ENCODE results near the gene TRAF3IP3. TPM values are rescaled to one million over a fixed set of nuclear protein-coding genes. Genes with fewer than 3 reads are reported as not detected.

The TRAF3IP3 gene
- total RNA-seq, 1 experiment from 2014 or later, result not detected

GRCh38 chr1:209802780-209803152, 46.9 kb downstream of the TRAF3IP3 start:
- TF ChIP-seq CTCF (IDR thresholded peaks at IDR 0.05; ENCODE audit: insufficient read depth in 1 of 2, low read depth in 1 of 2, low read length in 1 of 2, severe bottlenecking in 1 of 2, unreplicated experiment in 1 of 2), result no peak
- H3K27me3 Mint-ChIP-seq (ENCODE audit: insufficient read depth, unreplicated experiment), result no peaks in the 10 kb centered on the region
- peaks cover 17% of the 10 kb centered on the region for H3K36me3 Mint-ChIP-seq (ENCODE audit: insufficient read depth, unreplicated experiment)

GRCh38 chr1:209803568-209803967, 47.7 kb downstream of the TRAF3IP3 start:
- BruUV-seq (replicated peaks), result no TSS peak
- Histone ChIP-seq H3K27me3 (replicated peaks; ENCODE audit: control insufficient read depth, insufficient read depth, low read length) (no peaks in the 10 kb centered on the region), H3K4me1 (no peaks in the 10 kb centered on the region; the same call in 1 of the 2 replicates), H3K36me3 (ENCODE audit: control insufficient read depth, insufficient read depth, low read length) (no peaks in the 10 kb centered on the region), H3K4me3 (ENCODE audit: low read depth, low read length) (no peak overlapping the region), H3K9me3 (no peaks in the 10 kb centered on the region)
- peaks cover 9% of the 10 kb centered on the region for H3K36me3 Mint-ChIP-seq (ENCODE audit: insufficient read depth, unreplicated experiment)
- intact Hi-C loops (cut with micrococcal nuclease; ENCODE audit: unreplicated experiment), result no loop called here
- ChIA-PET CTCF (no interaction called here), POLR2A (no interaction called here)
- no peak for DNase-seq
- H3K4me1 Mint-ChIP-seq (ENCODE audit: low read depth, unreplicated experiment), result peaks cover 13% of the 10 kb centered on the region
- no peaks in the 10 kb centered on the region for H3K27me3 Mint-ChIP-seq (ENCODE audit: insufficient read depth, unreplicated experiment)
- no peak overlapping the region for H3K27ac Mint-ChIP-seq (ENCODE audit: unreplicated experiment)
- TF ChIP-seq CTCF (IDR thresholded peaks at IDR 0.05; ENCODE audit: insufficient read depth in 1 of 2, low read depth in 1 of 2, low read length in 1 of 2, severe bottlenecking in 1 of 2, unreplicated experiment in 1 of 2), result no peak
- no peak overlapping the region for H3K4me3 Mint-ChIP-seq (ENCODE audit: unreplicated experiment)
- H3K9me3 Mint-ChIP-seq (ENCODE audit: unreplicated experiment), result no peaks in the 10 kb centered on the region

More at GRCh38 chr1:209802780-209803152, 46.9 kb downstream of the TRAF3IP3 start:
- H3K9me3 Mint-ChIP-seq (ENCODE audit: unreplicated experiment), result no peaks in the 10 kb centered on the region
- Histone ChIP-seq H3K36me3 (ENCODE audit: control insufficient read depth, insufficient read depth, low read length) (no peaks in the 10 kb centered on the region), H3K4me3 (ENCODE audit: low read depth, low read length) (no peak overlapping the region), H3K9me3 (no peaks in the 10 kb centered on the region), H3K4me1 (no peaks in the 10 kb centered on the region; the same call in 1 of the 2 replicates), H3K27me3 (replicated peaks; ENCODE audit: control insufficient read depth, insufficient read depth, low read length) (no peaks in the 10 kb centered on the region)
- POLR2A ChIA-PET, result no interaction called here
- peaks cover 13% of the 10 kb centered on the region for H3K4me1 Mint-ChIP-seq (ENCODE audit: low read depth, unreplicated experiment)
- no peak overlapping the region for H3K4me3 Mint-ChIP-seq (ENCODE audit: unreplicated experiment)
- BruUV-seq (replicated peaks), result no TSS peak
- intact Hi-C loops (cut with micrococcal nuclease; ENCODE audit: unreplicated experiment), result no loop called here
- no peak for DNase-seq
- CTCF ChIA-PET, result no interaction called here
- no peak overlapping the region for H3K27ac Mint-ChIP-seq (ENCODE audit: unreplicated experiment)

- Histone ChIP-seq H3K4me1 (no peaks in the 10 kb centered on the region; the same call in 1 of the 2 replicates), H3K9me3 (no peaks in the 10 kb centered on the region), H3K4me3 (ENCODE audit: low read depth, low read length) (peak overlapping the region; percentile 72), H3K27me3 (replicated peaks; ENCODE audit: control insufficient read depth, insufficient read depth, low read length) (no peaks in the 10 kb centered on the region), H3K36me3 (ENCODE audit: control insufficient read depth, insufficient read depth, low read length) (no peaks in the 10 kb centered on the region)
- no peaks in the 10 kb centered on the region for H3K27me3 Mint-ChIP-seq (ENCODE audit: insufficient read depth, unreplicated experiment)
- peak overlapping the region; percentile 97 for H3K27ac Mint-ChIP-seq (ENCODE audit: unreplicated experiment)
- H3K4me3 Mint-ChIP-seq (ENCODE audit: unreplicated experiment), result peak overlapping the region; percentile 97
- no peaks in the 10 kb centered on the region for H3K36me3 Mint-ChIP-seq (ENCODE audit: insufficient read depth, unreplicated experiment)
- ChIA-PET CTCF (interaction anchor here (0.6 to 2.1 kb wide), 7 partner anchors 8 to 37 kb away, joined by 3 to 16 read pairs (median 4); partner anchors contain the start of gene UTP25), POLR2A (interaction anchor here (0.6 to 2.1 kb wide), 10 partner anchors 10 to 152 kb away, joined by 3 to 21 read pairs (median 7); partner anchors contain the start of genes C1orf74 and UTP25)
- no peaks in the 10 kb centered on the region for H3K9me3 Mint-ChIP-seq (ENCODE audit: unreplicated experiment)
- intact Hi-C loops (cut with micrococcal nuclease; ENCODE audit: unreplicated experiment), result no loop called here
- H3K4me1 Mint-ChIP-seq (ENCODE audit: low read depth, unreplicated experiment), result peaks cover 14% of the 10 kb centered on the region
- peak in 1 of 2 experiments; percentile 49 for DNase-seq
- TF ChIP-seq CTCF (IDR thresholded peaks at IDR 0.05; ENCODE audit: insufficient read depth in 1 of 2, low read depth in 1 of 2, low read length in 1 of 2, severe bottlenecking in 1 of 2, unreplicated experiment in 1 of 2), result peak in 1 of 2 experiments; percentile 38
- BruUV-seq (replicated peaks), result TSS peak; percentile 42
Measured at GRCh38 chr1:209805341-209805781, 49.5 kb downstream of the TRAF3IP3 start.

Data from Caco-2 (cell line).